GM18511 (cell line): ENCODE data around the gene PLPP1.
"Not testable (repeated sequence)": the region's sequence is repeated elsewhere in the genome, so short reads cannot be mapped to it uniquely, and the experiment has no call there.

Experiments used
- ATAC-seq: cut with Tn5 transposase; IDR thresholded peaks from one replicate; pipeline ENCODE4 v1.9.1; 2021; ENCODE audit warnings: mild to moderate bottlenecking, moderate library complexity; ENCODE audit not compliant: unreplicated experiment

Gene PLPP1

DNA sequence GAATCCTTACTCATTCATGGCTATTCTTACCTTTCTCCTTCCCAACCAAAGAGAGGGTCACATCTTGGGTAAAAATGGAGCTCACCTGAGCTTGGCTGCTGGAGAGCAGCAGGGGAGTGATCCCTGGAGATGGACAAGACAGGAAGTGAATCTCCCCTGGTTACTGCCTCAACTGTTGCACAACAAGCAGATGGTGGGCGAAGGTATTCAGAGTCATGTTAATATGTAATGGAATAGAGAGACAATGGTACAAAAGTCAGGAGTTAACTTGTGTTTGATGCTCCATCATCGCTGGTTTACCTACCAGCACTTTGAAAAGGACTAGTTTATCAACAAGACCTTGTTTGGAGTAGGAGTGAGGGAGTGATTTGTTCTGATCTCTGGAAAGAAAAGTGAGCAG, 13.0 kb upstream of the PLPP1 start:
- no peak for ATAC-seq

DNA sequence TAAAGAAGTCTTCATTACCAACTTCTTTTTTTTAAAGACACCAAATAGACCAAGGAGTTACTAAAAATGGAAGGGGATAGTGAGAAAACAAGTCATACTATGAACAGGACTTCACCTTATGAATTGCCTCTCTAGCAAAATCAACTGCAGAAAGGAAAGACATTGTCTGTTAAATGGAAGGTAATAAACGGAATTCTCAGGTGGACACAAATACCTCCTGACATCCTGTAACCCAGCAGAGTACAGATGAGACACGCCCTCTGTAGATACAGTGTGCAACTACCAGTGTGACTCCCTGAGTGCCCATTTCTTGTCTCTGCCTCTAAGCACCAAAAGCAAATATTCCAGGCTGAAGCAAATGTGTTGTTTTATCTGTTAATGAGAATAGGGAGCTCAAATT, 12.2 kb upstream of the PLPP1 start:
- ATAC-seq: no peak

DNA sequence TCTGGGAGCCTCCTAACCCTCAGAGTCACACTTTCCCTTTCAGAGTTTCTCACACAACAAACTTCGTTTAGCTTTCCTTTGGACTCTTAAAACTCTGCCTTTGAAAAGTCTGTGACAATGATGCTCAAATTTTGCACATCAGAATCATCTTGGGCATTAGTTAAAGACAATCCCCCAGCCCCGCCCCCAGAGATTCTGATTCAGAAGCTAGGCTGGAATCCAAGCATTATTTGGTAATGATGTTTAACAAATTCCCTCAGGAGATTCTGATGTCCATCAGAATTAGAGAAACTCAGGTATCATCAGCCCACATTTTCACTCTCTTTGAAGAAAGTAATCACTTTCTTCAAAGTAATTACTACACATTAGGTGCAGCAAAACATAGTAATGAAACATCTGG, 9.6 kb upstream of the PLPP1 start:
- no peak for ATAC-seq

DNA sequence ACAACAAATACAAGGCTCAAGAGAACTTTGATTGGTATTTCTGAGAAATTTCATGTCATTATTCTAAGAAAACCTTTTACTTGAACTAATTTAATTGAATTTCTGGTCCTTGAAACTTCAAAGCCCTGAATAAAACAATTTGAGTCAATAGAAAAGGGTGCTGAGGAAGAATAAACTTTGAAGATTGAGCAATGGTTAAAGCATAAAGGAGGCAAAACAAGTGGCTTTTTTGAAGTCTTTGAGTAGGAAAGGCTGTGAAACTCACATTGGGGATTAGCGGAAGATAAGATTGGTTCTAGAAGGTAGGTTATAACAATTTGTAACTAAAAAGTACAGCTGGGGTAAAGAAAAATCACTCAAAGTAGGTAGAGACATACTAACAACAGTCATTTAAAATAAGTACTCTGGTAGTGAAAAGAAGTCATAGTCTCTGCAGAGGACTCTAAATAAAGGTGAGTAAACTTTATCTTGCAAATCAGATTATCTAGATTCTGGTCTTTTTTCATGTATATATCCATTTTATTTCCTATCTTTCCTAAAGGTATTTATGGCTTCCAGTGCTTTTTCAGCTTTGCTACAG, 6.4 kb upstream of the PLPP1 start:
- ATAC-seq: no peak

DNA sequence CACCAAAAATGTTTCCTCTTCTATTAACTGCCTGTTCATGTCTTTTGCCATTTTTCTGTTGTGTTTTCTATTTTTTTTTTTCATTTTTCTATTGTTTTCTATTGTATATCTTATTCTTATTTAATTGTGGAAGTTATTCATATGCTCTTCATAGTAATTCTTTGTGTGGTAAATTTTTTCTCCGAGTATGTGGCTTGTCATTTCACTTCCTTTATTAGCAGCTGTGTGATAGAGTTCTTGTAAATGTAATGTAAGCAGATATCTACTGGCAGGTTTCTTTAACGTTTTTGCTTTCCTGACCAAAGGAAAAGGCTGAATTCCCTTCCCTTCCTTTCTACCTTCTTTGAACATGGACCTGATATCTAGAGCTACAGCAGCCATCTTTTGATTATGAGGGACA, 5.8 kb upstream of the PLPP1 start:
- peak; percentile 54 for ATAC-seq

DNA sequence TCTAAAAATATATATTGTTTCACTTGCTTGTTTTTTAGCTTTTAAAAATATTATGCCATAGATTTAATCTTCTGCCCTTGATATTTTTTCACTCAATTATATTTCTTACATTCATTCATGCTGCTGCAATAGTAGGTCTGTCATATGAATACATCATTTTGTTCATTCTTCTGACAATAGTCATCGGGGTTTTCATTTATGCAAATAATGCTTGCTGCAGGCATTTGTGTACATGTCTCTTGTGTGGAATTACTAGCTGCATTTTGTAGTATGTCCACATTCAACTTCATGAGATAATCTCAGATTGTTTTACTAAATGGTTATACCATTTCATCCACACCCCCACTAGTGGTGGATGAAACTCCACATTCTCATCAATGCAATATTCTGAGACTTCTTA, 5.3 kb upstream of the PLPP1 start:
- peak; percentile 36 for ATAC-seq

DNA sequence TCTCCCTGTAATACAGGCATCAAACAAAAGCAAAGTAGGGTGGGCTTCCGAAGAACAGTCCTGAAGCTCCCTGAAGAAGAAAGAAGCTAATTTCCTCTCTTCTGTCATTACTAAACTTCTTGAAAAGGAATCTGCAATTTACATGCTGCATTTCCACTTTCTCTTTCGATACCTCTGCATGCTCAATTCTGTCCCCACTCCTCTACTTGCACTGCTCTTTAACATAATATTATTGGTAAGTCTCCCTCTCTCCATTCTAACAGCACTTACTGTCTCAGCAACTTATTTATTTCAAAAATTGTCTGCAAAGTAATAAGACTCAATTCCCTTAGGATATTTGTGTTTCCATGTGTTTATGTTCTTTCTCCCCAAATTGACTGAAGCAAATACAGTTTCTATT, 3.9 kb upstream of the PLPP1 start:
- no peak for ATAC-seq

DNA sequence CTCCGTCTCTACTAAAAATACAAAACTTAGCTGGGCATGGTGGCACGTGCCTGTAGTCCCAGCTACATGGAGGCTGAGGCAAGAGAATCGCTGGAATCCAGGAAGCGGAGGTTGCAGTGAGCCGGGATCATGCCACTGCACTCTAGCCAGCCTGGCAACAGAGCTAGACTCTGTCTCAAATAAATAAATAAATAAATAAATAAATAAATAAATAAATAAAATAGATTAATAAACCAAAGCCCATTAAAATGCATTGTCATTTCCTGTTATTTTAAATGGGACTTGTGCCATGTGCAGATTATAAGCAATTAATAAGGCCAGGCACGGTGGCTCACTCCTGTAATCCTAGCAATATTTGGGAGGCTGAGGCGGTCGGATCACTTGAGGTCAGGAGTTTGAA, 2.6 kb upstream of the PLPP1 start:
- ATAC-seq: not testable (repeated sequence)

DNA sequence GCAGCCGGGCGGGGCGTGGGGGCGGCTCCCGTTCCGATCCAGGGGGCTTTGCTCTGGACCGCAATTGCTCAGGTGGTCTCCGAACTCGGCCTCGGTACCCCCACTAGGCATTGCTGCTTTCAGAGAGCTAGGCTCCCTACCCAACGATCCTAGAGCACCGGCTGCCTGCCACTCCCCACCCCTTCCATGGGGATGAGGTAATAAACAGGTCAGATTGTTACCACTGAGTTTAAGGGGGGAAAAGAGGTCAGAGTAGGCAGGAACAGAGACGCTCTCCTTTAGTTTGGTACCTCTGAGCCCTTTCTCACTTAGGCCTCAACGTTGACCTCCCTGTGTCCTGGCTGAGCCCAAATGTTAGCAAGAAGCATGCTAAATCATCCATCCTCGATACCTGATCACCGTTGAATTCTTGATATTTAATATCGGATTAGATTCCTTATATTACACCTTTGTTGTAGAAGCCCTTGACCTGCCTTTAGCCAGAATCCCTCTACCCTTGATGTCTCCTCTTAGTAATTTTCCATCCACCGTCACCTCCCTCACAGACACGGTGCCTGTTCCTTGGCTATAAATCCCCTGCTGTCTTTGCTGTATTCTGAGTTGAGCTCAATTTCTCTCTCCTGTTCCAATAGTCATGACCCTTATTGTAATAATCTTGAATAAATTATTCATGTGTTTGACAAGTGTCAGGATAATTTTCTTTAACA, 588 bp upstream of the PLPP1 start:
- ATAC-seq: peak; percentile 12

DNA sequence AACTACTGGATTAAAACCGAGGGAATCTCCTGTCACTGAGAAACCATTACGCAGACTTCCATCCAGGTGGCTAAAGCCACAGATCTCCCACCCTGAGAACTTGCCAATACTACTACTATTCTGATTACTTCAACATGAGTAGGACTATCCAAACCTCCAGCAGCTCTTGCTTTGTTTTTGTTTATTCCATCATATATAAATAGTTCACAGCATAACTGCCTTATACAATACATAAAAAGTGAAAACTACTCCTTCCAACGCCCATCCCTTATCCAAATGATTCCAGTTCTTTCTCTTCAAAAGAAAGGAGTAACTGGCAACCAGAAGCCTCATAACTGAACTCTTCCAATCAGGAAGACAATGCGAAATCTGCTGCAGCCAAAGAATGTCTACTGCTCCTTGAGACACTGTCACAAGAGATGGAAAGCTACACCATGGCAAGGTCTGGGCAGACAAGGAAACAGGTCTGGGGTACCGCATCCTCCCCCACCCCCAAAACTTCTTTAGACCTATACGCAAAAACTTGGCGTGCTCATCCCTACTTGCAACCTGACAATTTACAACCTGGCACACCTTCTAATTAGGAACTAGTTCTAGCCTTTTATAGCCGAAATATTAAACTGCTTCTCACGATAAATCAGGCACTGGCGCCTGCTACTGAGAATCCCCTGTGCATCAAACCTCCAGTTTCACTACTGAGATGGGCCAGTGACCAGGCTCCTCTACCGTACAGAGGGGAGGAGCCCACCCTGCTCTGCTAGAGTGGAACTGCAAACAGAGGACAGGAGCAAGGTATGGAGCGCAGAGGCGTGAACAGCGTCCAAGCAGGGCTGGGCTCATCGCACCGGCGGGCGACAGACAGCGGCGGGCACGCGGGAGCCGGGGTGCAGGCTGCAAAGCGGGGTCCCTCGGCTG, 986 bp downstream of the PLPP1 start:
- ATAC-seq: peak; percentile 57

DNA sequence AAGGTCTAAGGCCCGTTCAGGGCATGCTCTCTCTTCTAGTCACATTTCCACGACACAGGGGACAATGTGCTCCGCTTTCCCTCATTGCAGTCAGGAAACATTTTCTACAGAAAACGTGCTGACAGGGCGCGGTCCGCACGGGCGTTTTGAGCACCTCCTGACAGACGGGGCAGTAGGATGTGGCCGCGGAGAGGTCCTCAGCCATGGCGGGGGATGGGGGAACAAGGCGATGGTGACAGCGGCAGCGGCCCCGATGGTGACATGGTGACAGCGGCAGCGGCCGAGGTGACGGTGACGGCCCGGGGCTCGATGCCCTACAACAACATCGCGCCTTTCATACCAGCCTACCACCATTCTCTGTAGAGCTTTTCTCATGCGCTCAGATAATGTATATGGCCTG, 4.1 kb downstream of the PLPP1 start:
- ATAC-seq: no peak

DNA sequence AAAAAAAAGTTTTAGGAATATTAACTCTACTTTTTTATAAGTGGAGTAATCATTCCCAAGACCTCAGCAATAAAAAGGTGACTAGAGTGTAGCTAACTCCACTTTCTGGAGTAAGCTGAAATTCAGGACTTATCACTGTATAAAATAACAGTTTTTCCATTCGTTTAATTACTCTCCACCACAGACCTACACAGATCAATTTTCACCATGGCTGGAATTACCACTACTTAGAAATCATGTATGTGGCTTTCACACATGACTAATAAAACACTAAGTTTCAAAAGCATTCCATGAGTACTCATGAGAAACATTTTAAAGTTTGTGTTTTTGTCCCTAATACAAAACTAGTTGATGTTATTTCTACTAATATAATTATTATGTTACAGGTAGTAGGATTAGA, 9.9 kb downstream of the PLPP1 start:
- no peak for ATAC-seq

DNA sequence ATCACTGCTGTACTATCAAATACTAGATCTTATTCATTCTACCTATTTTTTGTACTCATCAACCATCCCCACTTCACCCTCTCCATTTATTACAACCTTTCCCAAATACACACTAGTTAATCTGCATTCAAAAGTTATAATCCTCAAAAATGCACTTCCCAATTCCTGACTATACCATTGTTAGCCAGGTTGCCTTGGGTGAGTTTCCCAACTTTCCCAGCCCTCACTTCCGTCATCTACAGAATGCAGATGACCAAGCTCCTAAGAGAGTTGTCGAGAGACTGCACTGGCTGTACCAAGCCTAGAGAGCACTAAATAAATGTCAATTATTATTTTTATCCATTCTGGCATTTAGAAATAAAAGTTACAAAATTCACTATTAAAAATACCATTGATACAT, 11.5 kb downstream of the PLPP1 start:
- ATAC-seq: no peak

DNA sequence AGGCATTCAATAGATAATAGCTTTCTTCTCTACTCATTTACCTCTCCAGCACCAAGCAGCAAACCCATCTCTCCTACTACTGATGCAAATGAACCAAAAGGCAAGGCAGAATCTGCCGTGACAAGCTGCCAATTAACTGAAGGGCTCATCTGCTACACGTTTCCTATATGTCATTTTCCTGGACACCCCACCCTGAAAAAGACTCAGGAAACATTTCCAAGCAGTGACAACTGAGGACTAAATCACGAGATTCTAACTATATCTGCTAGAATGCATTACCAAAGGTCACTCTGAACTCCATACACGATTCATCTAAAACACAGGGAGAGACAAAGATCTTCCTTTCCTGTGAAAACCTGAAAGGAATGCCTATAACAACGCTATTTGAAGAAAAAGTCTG, 12.9 kb downstream of the PLPP1 start:
- ATAC-seq: no peak

DNA sequence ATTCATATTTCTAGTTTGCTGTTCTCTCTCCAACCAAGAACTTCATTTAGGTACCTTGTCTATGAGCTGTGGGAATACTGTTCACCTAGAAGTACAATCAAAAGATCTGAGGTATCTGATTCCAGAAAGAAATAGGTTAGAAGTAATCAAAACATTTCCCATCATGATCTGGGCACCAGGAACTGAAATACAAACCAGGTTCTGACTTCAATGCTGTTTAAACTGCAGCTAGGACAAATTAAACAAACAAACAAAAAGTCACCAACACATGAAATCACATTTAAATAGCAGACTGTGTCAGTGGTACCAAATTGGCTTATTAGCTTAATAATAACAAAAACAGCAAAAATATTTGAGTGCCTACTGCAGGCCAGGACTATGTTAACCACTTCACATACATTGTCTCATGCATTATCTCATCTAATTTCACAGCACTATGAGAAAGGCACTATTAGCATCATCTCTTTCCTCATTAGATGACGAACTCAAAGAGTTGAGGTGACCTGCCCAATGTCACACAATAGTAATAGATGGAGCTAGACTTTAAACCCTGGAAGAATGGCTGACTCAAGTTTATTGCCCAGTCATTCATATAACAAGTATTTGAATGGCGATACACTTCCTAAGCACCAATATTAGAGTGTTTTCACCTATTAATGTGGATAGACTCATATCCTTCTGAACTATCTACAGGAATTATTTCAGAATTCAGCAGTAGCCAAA, 14.5 kb downstream of the PLPP1 start:
- no peak for ATAC-seq

DNA sequence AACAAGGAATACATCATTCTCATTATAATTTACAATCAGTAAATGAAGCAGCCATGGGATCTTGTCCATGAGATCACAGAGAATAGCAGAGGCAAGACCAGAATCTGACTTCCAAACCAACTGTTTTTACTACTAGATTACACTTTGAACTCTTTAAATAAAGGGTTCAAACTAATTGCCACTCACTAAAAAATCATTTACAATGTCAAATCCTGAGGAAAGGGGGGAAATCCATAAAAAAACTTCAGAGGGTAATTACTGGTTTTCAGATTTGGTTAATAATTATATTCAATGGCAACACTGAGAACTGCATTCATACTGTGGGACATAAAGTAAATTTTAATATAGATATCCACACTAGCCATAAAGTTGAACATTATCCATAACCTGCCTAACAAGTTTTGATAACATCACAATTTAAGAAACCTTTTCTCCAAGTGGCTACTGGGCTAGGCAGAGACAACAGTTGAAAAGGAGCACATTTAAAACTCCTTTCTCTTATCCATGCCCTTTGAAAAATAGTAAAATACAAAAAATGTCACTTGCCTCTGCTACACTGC, 15.9 kb downstream of the PLPP1 start:
- ATAC-seq: no peak

DNA sequence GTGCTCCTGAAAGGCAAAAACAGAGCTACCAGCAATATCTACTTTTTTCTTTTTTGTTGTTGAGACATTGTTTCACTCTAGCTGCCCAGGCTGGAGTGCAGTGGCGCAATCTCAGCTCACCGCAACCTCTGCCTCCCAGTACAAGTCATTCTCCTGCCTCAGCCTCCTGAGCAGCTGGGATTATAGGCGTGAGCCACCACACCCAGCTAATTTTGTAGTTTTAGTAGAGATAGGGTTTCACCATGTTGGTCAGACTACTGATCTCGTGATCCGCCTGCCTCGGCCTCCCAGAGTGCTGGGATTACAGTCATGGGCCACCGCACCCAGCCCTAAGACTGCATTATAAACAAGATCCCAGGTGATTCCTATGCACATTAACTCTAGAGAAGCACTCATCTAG, 17.0 kb downstream of the PLPP1 start:
- no peak for ATAC-seq

DNA sequence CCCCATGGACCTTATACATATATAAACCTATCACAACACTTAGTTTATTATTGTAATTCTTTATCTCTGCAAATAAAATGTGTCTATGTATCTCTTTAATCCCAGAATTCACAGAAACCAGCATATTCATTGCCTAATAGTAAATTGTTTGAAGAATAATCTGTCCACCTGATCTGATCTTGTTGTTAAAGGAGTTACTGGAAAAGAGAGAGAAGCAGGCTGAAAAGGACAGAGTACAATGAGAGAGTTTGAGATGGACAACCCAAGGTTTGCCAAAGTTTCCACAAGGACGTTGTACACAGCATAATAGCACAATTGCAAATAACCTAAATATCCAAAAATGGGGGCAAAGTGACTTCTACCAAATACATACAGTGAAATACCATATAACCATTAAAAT, 23.8 kb downstream of the PLPP1 start:
- no peak for ATAC-seq

DNA sequence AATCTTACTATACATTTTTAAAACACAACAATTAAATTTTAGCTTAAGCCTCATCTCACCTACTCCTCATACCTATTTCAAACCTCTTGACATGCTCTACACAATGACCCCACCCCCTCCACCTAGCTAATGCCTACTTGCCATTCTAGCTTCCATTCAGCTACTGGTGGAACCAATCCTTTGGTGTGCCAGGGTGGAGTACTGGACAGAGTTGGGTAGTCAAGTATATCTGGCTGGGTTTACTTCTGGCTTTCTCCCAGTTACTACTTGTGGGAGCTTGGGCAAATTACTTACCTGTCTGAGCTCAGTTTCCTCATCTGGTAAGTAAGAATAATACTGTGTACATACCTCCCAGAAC, 24.3 kb downstream of the PLPP1 start:
- ATAC-seq: no peak

DNA sequence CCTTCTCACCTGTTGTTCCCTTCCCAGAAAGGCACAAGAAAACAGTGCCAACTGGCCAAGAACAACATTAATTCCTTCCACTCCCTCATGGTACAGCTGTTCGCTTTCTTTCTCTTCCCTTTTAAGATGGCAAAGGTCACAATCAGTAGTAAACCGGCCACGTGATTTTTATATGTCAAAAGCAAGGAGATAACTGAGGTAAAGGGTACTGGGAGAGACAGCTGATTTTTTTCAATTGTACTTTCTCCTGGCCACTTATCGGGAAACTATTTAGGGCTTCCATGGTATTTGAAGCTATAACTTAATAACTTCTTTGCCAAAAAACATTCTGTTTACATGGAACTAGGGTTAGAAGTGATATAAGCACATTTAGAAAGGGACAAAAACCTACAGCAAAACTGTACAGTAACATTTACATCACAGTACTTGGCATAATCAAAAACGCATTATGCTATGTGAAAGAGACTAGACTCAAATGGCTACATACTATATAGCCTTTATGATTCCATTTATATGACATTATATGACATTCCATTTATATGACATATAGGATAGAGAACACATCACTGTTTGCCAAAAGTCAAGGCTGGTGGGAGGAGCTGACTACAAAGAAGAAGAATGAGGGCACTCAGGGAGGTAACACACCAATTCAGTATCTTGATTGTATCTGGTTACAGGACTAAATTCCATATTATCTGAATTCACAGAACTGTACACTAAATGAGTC, 24.8 kb downstream of the PLPP1 start:
- ATAC-seq: no peak
